HCT116 (cell line): ENCODE data around the gene FAF2. TPM values are rescaled to one million over a fixed set of nuclear protein-coding genes. Genes with fewer than 3 reads are reported as not detected.

Source experiments
- ATAC-seq: fragments of 200-7000 bp; cut with Tn5 transposase; 2 replicates; pipeline ENCODE4 v1.9.1; 2020; ENCODE audit warnings: mild to moderate bottlenecking, moderate library complexity
- BruUV-seq: library from RNA; stranded (reverse); fragments of 400-500 nt; replicated peaks from 2 replicates; lab custom pipeline; 2021; lab: Mats Ljungman, UMichigan
- CTCF ChIA-PET: fragments of 300-600 bp; sonication (Branson Sonifier 250); formaldehyde crosslinking; loops from one replicate; lab custom pipeline; 2021; ENCODE audit warnings: antibody characterized with exemption; lab: Charles Lee
- POLR2A ChIA-PET: fragments of 300-600, 350-600 bp; sonication (Branson Sonifier 250); formaldehyde crosslinking; loops from one replicate; lab custom pipeline; 2021; ENCODE audit warnings: antibody characterized with exemption; lab: Charles Lee
- RAD21 ChIA-PET, 2 experiments: fragments of 300-600 bp; sonication (Branson Sonifier 250); formaldehyde crosslinking; loops; one replicate each; lab custom pipeline; 2023; ENCODE audit warnings: low total read pairs in 2 of 2; ENCODE audit not compliant: uncharacterized antibody in 2 of 2, unreplicated experiment in 2 of 2, low non-redundant PET in 1 of 2; lab: Charles Lee
- DNase-seq: peaks from one replicate; pipeline ENCODE4 v3.0.0-alpha.2; 2010; ENCODE audit warnings: low read depth, low spot score
- H2AFZ ChIP-seq: fragments of 200-600 bp; shearing (Covaris generic), sonication (generic); 2 replicates; pipeline ENCODE4 v1.6.1; 2017; ENCODE audit warnings: low read depth, mixed run types, mixed read lengths, antibody characterized with exemption, low read length; ENCODE audit not compliant: poor library complexity, severe bottlenecking
- H3K27ac ChIP-seq: 2 replicates; pipeline ENCODE4 v1.5.1; 2012; ENCODE audit warnings: low read depth, low read length
- H3K27me3 ChIP-seq: fragments of 200-600 bp; sonication (generic); 2 replicates; pipeline ENCODE4 v1.6.1; 2016; ENCODE audit warnings: mixed run types, low read length, mixed read lengths; ENCODE audit not compliant: insufficient read depth
- H3K36me3 ChIP-seq, 2 experiments: fragments of 200-500 bp in 1 of 2; fragments of 200-600 bp in 1 of 2; sonication (Bioruptor generic) in 1 of 2; sonication (generic) in 1 of 2; 2 replicates each; pipeline versions ENCODE4 v1.5.1 to v1.6.1; 2014 to 2016; ENCODE audit warnings: low read length in 2 of 2, inconsistent platforms in 1 of 2, mixed read lengths in 1 of 2, mixed run types in 1 of 2; ENCODE audit not compliant: insufficient read depth in 2 of 2, control insufficient read depth in 1 of 2
- H3K4me1 ChIP-seq, 2 experiments: fragments of 200-600 bp in 1 of 2; sonication (generic) in 1 of 2; 2 replicates each; pipeline versions ENCODE4 v1.5.1 to v1.6.1; 2012 to 2017; ENCODE audit warnings: low read length in 2 of 2, inconsistent platforms in 1 of 2, mild to moderate bottlenecking in 1 of 2, mixed read lengths in 1 of 2, mixed run types in 1 of 2, moderate library complexity in 1 of 2; ENCODE audit not compliant: insufficient read depth in 2 of 2, control insufficient read depth in 1 of 2
- H3K4me2 ChIP-seq: fragments of 200-600 bp; sonication (generic); 2 replicates; pipeline ENCODE4 v1.6.1; 2017; ENCODE audit warnings: mixed run types, low read length, mixed read lengths
- H3K4me3 ChIP-seq, 2 experiments: fragments of 200-600 bp in 1 of 2; sonication (generic) in 1 of 2; replicated peaks in 1 of 2; 2 replicates each; pipeline ENCODE4 v1.5.1; 2011 to 2016; ENCODE audit warnings: low read length in 2 of 2, control low read depth in 1 of 2, low read depth in 1 of 2, mild to moderate bottlenecking in 1 of 2, mixed read lengths in 1 of 2, mixed run types in 1 of 2
- H3K79me2 ChIP-seq: fragments of 200-600 bp; sonication (generic); 2 replicates; pipeline ENCODE4 v1.6.1; 2017; ENCODE audit warnings: mild to moderate bottlenecking, mixed run types, low read length, moderate library complexity, mixed read lengths; ENCODE audit not compliant: insufficient read depth
- H3K9ac ChIP-seq: fragments of 200-600 bp; sonication (generic); 2 replicates; pipeline ENCODE4 v1.6.1; 2016; ENCODE audit warnings: low read length, mixed read lengths
- H3K9me2 ChIP-seq: fragments of 200-600 bp; sonication (generic), shearing (Covaris generic); 2 replicates; pipeline ENCODE4 v1.6.1; 2017; ENCODE audit warnings: mixed run types, mild to moderate bottlenecking, moderate library complexity; ENCODE audit not compliant: insufficient read depth
- H3K9me3 ChIP-seq, 2 experiments: fragments of 200-500 bp in 1 of 2; fragments of 200-600 bp in 1 of 2; sonication (Bioruptor generic) in 1 of 2; sonication (generic) in 1 of 2; 2 replicates each; pipeline ENCODE4 v1.6.1; 2014 to 2017; ENCODE audit warnings: low read length in 2 of 2, mixed read lengths in 2 of 2, inconsistent platforms in 1 of 2, low read depth in 1 of 2, mild to moderate bottlenecking in 1 of 2, mixed run types in 1 of 2, moderate library complexity in 1 of 2; ENCODE audit not compliant: control insufficient read depth in 1 of 2, insufficient read depth in 1 of 2
- H4K20me1 ChIP-seq: fragments of 200-600 bp; sonication (generic), shearing (Covaris generic); 2 replicates; pipeline ENCODE4 v1.6.1; 2017; ENCODE audit warnings: mixed run types, mild to moderate bottlenecking, moderate library complexity; ENCODE audit not compliant: insufficient read depth
- CEBPB ChIP-seq: IDR thresholded peaks from 2 replicates; pipeline ENCODE4 v1.6.1; 2012; ENCODE audit warnings: low read depth
- EGR1 ChIP-seq: IDR thresholded peaks from 2 replicates; pipeline ENCODE4 v1.6.1; 2012; ENCODE audit warnings: low read depth
- EZH2 ChIP-seq: fragments of 200-600 bp; sonication (generic); IDR thresholded peaks from 2 replicates; pipeline ENCODE4 v1.6.1; 2017; ENCODE audit warnings: antibody characterized with exemption, mixed run types
- EZH2phosphoT487 ChIP-seq: fragments of 200-600 bp; IDR thresholded peaks from 2 replicates; pipeline ENCODE4 v1.6.1; 2018; ENCODE audit warnings: antibody characterized with exemption, borderline replicate concordance
- JUND ChIP-seq: IDR thresholded peaks from 2 replicates; pipeline ENCODE4 v1.6.1; 2012
- POLR2AphosphoS5 ChIP-seq: IDR thresholded peaks from 2 replicates; pipeline ENCODE4 v1.6.1; 2011; ENCODE audit warnings: mild to moderate bottlenecking, low read depth, low read length, moderate library complexity
- RAD21 ChIP-seq: IDR thresholded peaks from 2 replicates; pipeline ENCODE4 v1.6.1; 2012; ENCODE audit warnings: low read depth, mild to moderate bottlenecking
- SP1 ChIP-seq: IDR thresholded peaks from 2 replicates; pipeline ENCODE4 v1.6.1; 2012; ENCODE audit warnings: low read depth
- TCF7L2 ChIP-seq: IDR thresholded peaks from 2 replicates; pipeline ENCODE4 v1.7.0; 2011; ENCODE audit warnings: borderline replicate concordance, inconsistent platforms; ENCODE audit not compliant: insufficient read depth, insufficient read length; ENCODE audit errors: extremely low read depth
- ZNF274 ChIP-seq: fragments of 200-500 bp; sonication (Bioruptor generic); IDR thresholded peaks from 2 replicates; pipeline ENCODE4 v1.6.1; 2014; ENCODE audit warnings: mild to moderate bottlenecking, low read depth, low read length, inconsistent platforms
- intact Hi-C: fragments of 100-400 bp; cut with micrococcal nuclease; formaldehyde crosslinking; loops from 2 replicates; pipeline ENCODE4 v1.10.0; 2022
- total RNA-seq: library from RNA; stranded (reverse); gene quantifications from one replicate; pipeline ENCODE4 v1.2.1, GENCODE V29; 2021; ENCODE audit not compliant: unreplicated experiment
- TF ChIP-seq, protein P1 (sequence below), 3 experiments: fragments of 200-600 bp in 1 of 3; sonication (generic) in 1 of 3; IDR thresholded peaks in 2 of 3; conservative IDR thresholded peaks in 1 of 3; 2 replicates each; pipeline ENCODE4 v1.5.1; 2012 to 2017; ENCODE audit warnings: low read depth in 2 of 3, low read length in 2 of 3, antibody characterized with exemption in 1 of 3, borderline replicate concordance in 1 of 3, control low read depth in 1 of 3, mild to moderate bottlenecking in 1 of 3, mixed read lengths in 1 of 3, mixed run types in 1 of 3, moderate library complexity in 1 of 3; ENCODE audit not compliant: insufficient read depth in 1 of 3
- TF ChIP-seq, protein P2 (sequence below): IDR thresholded peaks from 2 replicates; pipeline ENCODE4 v1.6.1; 2012
- TF ChIP-seq, protein P3 (sequence below): IDR thresholded peaks from 2 replicates; pipeline ENCODE4 v1.6.1; 2012

The FAF2 gene
- total RNA-seq, 1 experiment from 2014 or later = 51.9 TPM

DNA sequence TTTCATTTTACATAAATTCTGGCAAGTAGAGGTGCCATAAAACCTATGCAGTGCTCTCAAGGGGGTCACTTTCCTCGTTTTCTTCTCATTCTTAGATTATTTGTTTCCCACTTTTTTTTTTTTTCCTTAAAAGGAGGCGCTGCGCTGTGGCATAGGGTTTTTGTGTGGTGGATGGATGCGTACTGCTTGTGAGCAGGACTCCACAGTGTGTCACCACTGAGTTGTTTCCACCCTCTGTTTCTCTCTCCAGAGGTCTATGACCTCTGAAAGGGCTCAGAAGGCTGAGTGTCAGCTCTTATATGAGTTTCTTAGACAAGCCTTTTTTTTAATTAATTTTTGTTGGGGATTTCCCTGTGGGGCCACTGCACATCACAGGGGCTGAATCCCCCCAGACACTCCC, 18.2 kb upstream of the FAF2 start:
- POLR2A ChIA-PET = no interaction called here
- Histone ChIP-seq H3K36me3 (no peaks in the 10 kb centered on the region), H3K79me2 (no peaks in the 10 kb centered on the region), H3K4me2 (no peak overlapping the region), H3K27ac (no peak overlapping the region), H3K27me3 (no peaks in the 10 kb centered on the region), H4K20me1 (no peaks in the 10 kb centered on the region), H3K4me1 (peaks cover 0 to 13% of the 10 kb centered on the region in 2 experiments; a peak in 2 of 4 replicates), H2AFZ (no peak overlapping the region), H3K9me3 (no peaks in the 10 kb centered on the region), H3K9ac (no peak overlapping the region), H3K4me3 (no peak overlapping the region), H3K9me2 (no peaks in the 10 kb centered on the region)
- ATAC-seq (peak; percentile 68), DNase-seq (no peak)
- RAD21 ChIA-PET = no interaction called here
- TF ChIP-seq, protein P1, sequence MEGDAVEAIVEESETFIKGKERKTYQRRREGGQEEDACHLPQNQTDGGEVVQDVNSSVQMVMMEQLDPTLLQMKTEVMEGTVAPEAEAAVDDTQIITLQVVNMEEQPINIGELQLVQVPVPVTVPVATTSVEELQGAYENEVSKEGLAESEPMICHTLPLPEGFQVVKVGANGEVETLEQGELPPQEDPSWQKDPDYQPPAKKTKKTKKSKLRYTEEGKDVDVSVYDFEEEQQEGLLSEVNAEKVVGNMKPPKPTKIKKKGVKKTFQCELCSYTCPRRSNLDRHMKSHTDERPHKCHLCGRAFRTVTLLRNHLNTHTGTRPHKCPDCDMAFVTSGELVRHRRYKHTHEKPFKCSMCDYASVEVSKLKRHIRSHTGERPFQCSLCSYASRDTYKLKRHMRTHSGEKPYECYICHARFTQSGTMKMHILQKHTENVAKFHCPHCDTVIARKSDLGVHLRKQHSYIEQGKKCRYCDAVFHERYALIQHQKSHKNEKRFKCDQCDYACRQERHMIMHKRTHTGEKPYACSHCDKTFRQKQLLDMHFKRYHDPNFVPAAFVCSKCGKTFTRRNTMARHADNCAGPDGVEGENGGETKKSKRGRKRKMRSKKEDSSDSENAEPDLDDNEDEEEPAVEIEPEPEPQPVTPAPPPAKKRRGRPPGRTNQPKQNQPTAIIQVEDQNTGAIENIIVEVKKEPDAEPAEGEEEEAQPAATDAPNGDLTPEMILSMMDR (IDR thresholded peaks at IDR 0.05 in 2 of 3, conservative IDR thresholded peaks at IDR 0.05 in 1 of 3; ENCODE audit: borderline replicate concordance in 1 of 3, insufficient read depth in 1 of 3, low read depth in 2 of 3, low read length in 2 of 3) = 0 out of 6 replicates have a peak, but pooled peaks of 1 of the 3 experiments have one; percentile 13
- no peak for TF ChIP-seq RAD21
- no TSS peak for BruUV-seq
- intact Hi-C loops = no loop called here
- CTCF ChIA-PET = no interaction called here

DNA sequence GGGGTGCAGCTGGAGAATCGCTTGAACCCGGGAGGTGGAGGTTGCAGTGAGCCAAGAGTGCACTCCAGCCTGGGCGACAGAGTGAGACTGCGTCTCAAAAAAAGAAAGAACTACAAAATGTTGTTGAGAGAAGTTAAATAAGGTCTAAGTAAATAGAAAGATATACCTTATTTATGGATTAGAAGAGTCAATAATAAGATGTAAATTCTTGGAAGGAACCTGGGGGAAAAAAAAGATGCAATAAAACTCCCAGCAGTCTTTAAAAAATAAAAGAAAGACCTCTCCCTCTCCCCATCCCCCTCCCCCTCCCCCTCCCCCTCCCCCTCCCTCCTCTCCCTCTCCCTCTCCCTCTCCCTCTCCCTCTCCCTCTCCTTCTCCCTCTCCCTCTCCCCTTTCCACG, 15.5 kb upstream of the FAF2 start:
- RAD21 ChIA-PET = no interaction called here
- BruUV-seq = no TSS peak
- Histone ChIP-seq H3K4me3 (no peak overlapping the region), H2AFZ (no peak overlapping the region), H3K9me2 (no peaks in the 10 kb centered on the region), H3K27ac (no peak overlapping the region), H4K20me1 (no peaks in the 10 kb centered on the region), H3K9ac (no peak overlapping the region), H3K79me2 (no peaks in the 10 kb centered on the region), H3K27me3 (no peaks in the 10 kb centered on the region), H3K4me2 (no peak overlapping the region), H3K36me3 (no peaks in the 10 kb centered on the region), H3K9me3 (no peaks in the 10 kb centered on the region), H3K4me1 (peaks cover 0 to 8% of the 10 kb centered on the region in 2 experiments; a peak in 2 of 4 replicates)
- no peak for TF ChIP-seq EGR1
- no peak for TF ChIP-seq SP1
- no peak for TF ChIP-seq POLR2AphosphoS5
- no peak for TF ChIP-seq TCF7L2
- no peak for TF ChIP-seq ZNF274
- no peak for TF ChIP-seq EZH2phosphoT487
- TF ChIP-seq EZH2 = no peak
- no peak for TF ChIP-seq JUND
- TF ChIP-seq RAD21 = no peak
- TF ChIP-seq, protein P2, sequence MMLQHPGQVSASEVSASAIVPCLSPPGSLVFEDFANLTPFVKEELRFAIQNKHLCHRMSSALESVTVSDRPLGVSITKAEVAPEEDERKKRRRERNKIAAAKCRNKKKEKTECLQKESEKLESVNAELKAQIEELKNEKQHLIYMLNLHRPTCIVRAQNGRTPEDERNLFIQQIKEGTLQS = no peak
- no peak for TF ChIP-seq CEBPB
- TF ChIP-seq, protein P3, sequence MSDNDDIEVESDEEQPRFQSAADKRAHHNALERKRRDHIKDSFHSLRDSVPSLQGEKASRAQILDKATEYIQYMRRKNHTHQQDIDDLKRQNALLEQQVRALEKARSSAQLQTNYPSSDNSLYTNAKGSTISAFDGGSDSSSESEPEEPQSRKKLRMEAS = no peak
- ATAC-seq = no peak
- intact Hi-C loops = no loop called here
- POLR2A ChIA-PET = no interaction called here
- CTCF ChIA-PET = no interaction called here
- DNase-seq = no peak
